PC-3 (cell line): ENCODE measurements around the gene SUCNR1.

Source experiments
- EZH2 ChIP-seq: fragments of 300-600 bp; sonication (generic); IDR thresholded peaks from one replicate; pipeline ENCODE4 v1.6.1; 2017; ENCODE audit warnings: antibody characterized with exemption, mild to moderate bottlenecking, low read length; ENCODE audit not compliant: unreplicated experiment
- TF ChIP-seq, protein P1 (sequence below): fragments of 300-600 bp; sonication (generic); conservative IDR thresholded peaks from 2 replicates; pipeline ENCODE4 v1.5.1; 2017; ENCODE audit warnings: antibody characterized with exemption, low read depth, mild to moderate bottlenecking, low read length

DNA sequence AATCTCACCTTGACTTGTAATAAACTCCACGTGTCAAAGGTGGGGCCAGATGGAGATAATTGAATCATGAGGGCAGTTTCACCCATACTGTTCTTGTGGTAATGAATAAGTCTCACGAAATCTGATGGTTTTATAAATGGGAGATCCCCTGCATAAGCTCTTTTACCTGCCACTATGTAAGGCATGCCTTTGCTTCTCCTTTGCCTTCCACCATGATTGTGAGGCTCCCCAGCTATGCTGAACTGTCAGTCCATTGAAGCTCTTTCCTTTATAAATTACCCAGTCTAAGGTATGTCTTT lies 45.5 kb downstream of the SUCNR1 start:
- TF ChIP-seq, protein P1, sequence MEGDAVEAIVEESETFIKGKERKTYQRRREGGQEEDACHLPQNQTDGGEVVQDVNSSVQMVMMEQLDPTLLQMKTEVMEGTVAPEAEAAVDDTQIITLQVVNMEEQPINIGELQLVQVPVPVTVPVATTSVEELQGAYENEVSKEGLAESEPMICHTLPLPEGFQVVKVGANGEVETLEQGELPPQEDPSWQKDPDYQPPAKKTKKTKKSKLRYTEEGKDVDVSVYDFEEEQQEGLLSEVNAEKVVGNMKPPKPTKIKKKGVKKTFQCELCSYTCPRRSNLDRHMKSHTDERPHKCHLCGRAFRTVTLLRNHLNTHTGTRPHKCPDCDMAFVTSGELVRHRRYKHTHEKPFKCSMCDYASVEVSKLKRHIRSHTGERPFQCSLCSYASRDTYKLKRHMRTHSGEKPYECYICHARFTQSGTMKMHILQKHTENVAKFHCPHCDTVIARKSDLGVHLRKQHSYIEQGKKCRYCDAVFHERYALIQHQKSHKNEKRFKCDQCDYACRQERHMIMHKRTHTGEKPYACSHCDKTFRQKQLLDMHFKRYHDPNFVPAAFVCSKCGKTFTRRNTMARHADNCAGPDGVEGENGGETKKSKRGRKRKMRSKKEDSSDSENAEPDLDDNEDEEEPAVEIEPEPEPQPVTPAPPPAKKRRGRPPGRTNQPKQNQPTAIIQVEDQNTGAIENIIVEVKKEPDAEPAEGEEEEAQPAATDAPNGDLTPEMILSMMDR, result no peak
- TF ChIP-seq EZH2, result no peak
